GM10847 (cell line): ENCODE data around the gene TMEM235.

Experiments used
- POLR2A ChIP-seq: IDR thresholded peaks from 2 replicates; pipeline ENCODE4 v1.6.1; 2011; ENCODE audit not compliant: insufficient read length; ENCODE audit errors: extremely low read depth

Gene TMEM235

GRCh38 chr17:78242024-78242742 is 10.8 kb downstream of the TMEM235 start:
- no peak for TF ChIP-seq POLR2A

- no peak for TF ChIP-seq POLR2A
Measured at GRCh38 chr17:78247304-78247703, 15.9 kb downstream of the TMEM235 start.

- TF ChIP-seq POLR2A = no peak
Measured at GRCh38 chr17:78248051-78248914, 16.9 kb downstream of the TMEM235 start.

GRCh38 chr17:78249074-78249817 is 17.8 kb downstream of the TMEM235 start:
- no peak for TF ChIP-seq POLR2A

GRCh38 chr17:78249818-78250806 is 18.7 kb downstream of the TMEM235 start:
- no peak for TF ChIP-seq POLR2A

GRCh38 chr17:78250891-78251772 is 19.7 kb downstream of the TMEM235 start:
- TF ChIP-seq POLR2A = no peak

GRCh38 chr17:78251773-78252103 is 20.3 kb downstream of the TMEM235 start:
- no peak for TF ChIP-seq POLR2A

GRCh38 chr17:78252111-78252634 is 20.7 kb downstream of the TMEM235 start:
- TF ChIP-seq POLR2A = no peak

GRCh38 chr17:78252701-78253635 is 21.5 kb downstream of the TMEM235 start:
- no peak for TF ChIP-seq POLR2A

- no peak for TF ChIP-seq POLR2A
Measured at GRCh38 chr17:78253946-78254672, 22.7 kb downstream of the TMEM235 start.

- TF ChIP-seq POLR2A = no peak
Measured at GRCh38 chr17:78255029-78255656, 23.7 kb downstream of the TMEM235 start.
